HepG2 (cell line): ENCODE results near the gene PIP5K1C. TPM values are rescaled to one million over a fixed set of nuclear protein-coding genes. Genes with fewer than 3 reads are reported as not detected.

ENCODE experiments used
- BCL3 ChIP-seq: sonication (generic); formaldehyde crosslinking; IDR thresholded peaks from 2 replicates; pipeline ENCODE4 v1.5.1; 2020; ENCODE audit warnings: mild to moderate bottlenecking, missing genetic modification reagents, moderate library complexity
- CHCHD3 ChIP-seq: sonication (generic); formaldehyde crosslinking; IDR thresholded peaks from 2 replicates; pipeline ENCODE4 v1.8.0; 2022; ENCODE audit warnings: mild to moderate bottlenecking, missing genetic modification reagents, moderate library complexity
- CHD2 ChIP-seq: IDR thresholded peaks from 2 replicates; pipeline ENCODE4 v1.6.1; 2011; ENCODE audit warnings: low read depth, low read length, improper control_type of control experiment
- HDAC2 ChIP-seq: sonication (generic); formaldehyde crosslinking; IDR thresholded peaks from 2 replicates; pipeline ENCODE4 v1.4.0; 2020; ENCODE audit warnings: missing genetic modification reagents
- HNF1B ChIP-seq: sonication (generic); formaldehyde crosslinking; IDR thresholded peaks from 2 replicates; pipeline ENCODE4 v1.5.1; 2020; ENCODE audit warnings: mild to moderate bottlenecking, moderate library complexity, missing genetic modification reagents
- HNRNPL ChIP-seq: fragments of 200-400 bp; formaldehyde crosslinking; IDR thresholded peaks from 2 replicates; pipeline ENCODE4 v1.6.1; 2017; ENCODE audit warnings: mild to moderate bottlenecking, low read depth, low read length
- MED13 ChIP-seq: sonication (generic); formaldehyde crosslinking; IDR thresholded peaks from 2 replicates; pipeline ENCODE4 v1.5.0; 2020; ENCODE audit warnings: missing genetic modification reagents
- MEF2D ChIP-seq: sonication (generic); formaldehyde crosslinking; IDR thresholded peaks from 2 replicates; pipeline ENCODE4 v1.5.1; 2020; ENCODE audit warnings: mild to moderate bottlenecking, missing genetic modification reagents
- NR2F1 ChIP-seq, 2 experiments: fragments of 450-650 bp in 1 of 2; formaldehyde crosslinking in 1 of 2; IDR thresholded peaks; 2 replicates each; pipeline versions ENCODE4 v1.5.0 to v1.6.1; 2016 to 2020; ENCODE audit warnings: mild to moderate bottlenecking in 1 of 2, missing compliant biosample characterization in 1 of 2, missing genetic modification reagents in 1 of 2, moderate library complexity in 1 of 2
- PHF5A ChIP-seq: IDR thresholded peaks from one replicate; pipeline ENCODE4 v1.6.1; 2018; ENCODE audit warnings: low read depth, missing genetic modification reagents; ENCODE audit not compliant: unreplicated experiment
- RFXANK ChIP-seq: IDR thresholded peaks from 2 replicates; pipeline ENCODE4 v1.6.1; 2016
- SMYD3 ChIP-seq: sonication (generic); formaldehyde crosslinking; IDR thresholded peaks from 2 replicates; pipeline ENCODE4 v1.8.1; 2023; ENCODE audit warnings: mild to moderate bottlenecking, missing genetic modification reagents
- STAG1 ChIP-seq: sonication (generic); formaldehyde crosslinking; IDR thresholded peaks from 2 replicates; pipeline ENCODE4 v1.4.0; 2020; ENCODE audit warnings: missing genetic modification reagents
- TBX3 ChIP-seq: fragments of 450-650 bp; IDR thresholded peaks from 2 replicates; pipeline ENCODE4 v1.6.1; 2017; ENCODE audit warnings: antibody characterized with exemption, mild to moderate bottlenecking, inconsistent platforms, borderline replicate concordance
- TCF7L2 ChIP-seq: IDR thresholded peaks from 2 replicates; pipeline ENCODE4 v1.6.1; 2011; ENCODE audit warnings: mild to moderate bottlenecking, low read depth, low read length, moderate library complexity
- TFE3 ChIP-seq: IDR thresholded peaks from 2 replicates; pipeline ENCODE4 v1.6.1; 2016
- TRIM22 ChIP-seq: fragments of 450-650 bp; IDR thresholded peaks from 2 replicates; pipeline ENCODE4 v1.6.1; 2017
- ZBTB49 ChIP-seq: sonication (generic); formaldehyde crosslinking; IDR thresholded peaks from 2 replicates; pipeline ENCODE4 v1.4.0; 2020; ENCODE audit warnings: missing genetic modification reagents, borderline replicate concordance
- ZNF24 ChIP-seq: fragments of 450-650 bp; IDR thresholded peaks from 2 replicates; pipeline ENCODE4 v1.6.1; 2017; ENCODE audit warnings: antibody characterized with exemption, mild to moderate bottlenecking
- ZNF263 ChIP-seq: sonication (generic); formaldehyde crosslinking; IDR thresholded peaks from 2 replicates; pipeline ENCODE4 v1.4.0; 2020; ENCODE audit warnings: missing genetic modification reagents
- ZNF333 ChIP-seq: sonication (generic); formaldehyde crosslinking; IDR thresholded peaks from 2 replicates; pipeline ENCODE4 v1.4.0; 2020; ENCODE audit warnings: mild to moderate bottlenecking, missing genetic modification reagents, borderline replicate concordance
- ZNF558 ChIP-seq: sonication (generic); formaldehyde crosslinking; IDR thresholded peaks from 2 replicates; pipeline ENCODE4 v1.9.0; 2022; ENCODE audit warnings: mild to moderate bottlenecking, missing genetic modification reagents, borderline replicate concordance
- ZNF572 ChIP-seq: sonication (generic); formaldehyde crosslinking; IDR thresholded peaks from 2 replicates; pipeline ENCODE4 v1.5.1; 2020; ENCODE audit warnings: mild to moderate bottlenecking, missing genetic modification reagents
- polyA plus RNA-seq, 8 experiments: library from polyadenylated mRNA; depleted of rRNA in 3 of 8; stranded (reverse) in 7 of 8; unstranded in 1 of 8; fragments of >200 nt; fragmentation: Illumina TruSeq in 4 of 8; extraction: Trizol in 4 of 8; gene quantifications; 2 replicates each; pipeline versions ENCODE4 v1.2.1 to v1.2.3, GENCODE V29; 2011 to 2016; ENCODE audit warnings: low read depth in 4 of 8, missing spikeins in 1 of 8, mixed read lengths in 1 of 8; ENCODE audit not compliant: insufficient read depth in 1 of 8
- total RNA-seq, 5 experiments: library from RNA; depleted of rRNA; stranded (reverse); fragments of >200 nt; fragmentation: Illumina TruSeq; extraction: Trizol; gene quantifications; 2 replicates each; pipeline ENCODE4 v1.2.3, GENCODE V29; 2016; ENCODE audit warnings: low read depth in 1 of 5

The PIP5K1C gene
- total and polyA plus RNA-seq, 2 of the 13 experiments (the other 11 are each of a cell fraction or from before 2014, with no cell fraction given), result 3.6 to 4.3 TPM

- peak; percentile 72; the same call in 1 of the 2 replicates for TF ChIP-seq HNRNPL
- no peak for TF ChIP-seq ZNF24
- TF ChIP-seq ZNF572 (CRISPR knock-in tag), result peak; percentile 93
- 0 out of 2 replicates have a peak, but pooled peaks have one; percentile 11 for TF ChIP-seq ZNF263 (CRISPR knock-in tag)
- TF ChIP-seq CHCHD3 (CRISPR knock-in tag), result no peak
- TF ChIP-seq ZBTB49 (CRISPR knock-in tag), result no peak
- TF ChIP-seq TBX3, result peak; percentile 91; the same call in 1 of the 2 replicates
- 0 out of 2 replicates have a peak, but pooled peaks have one; percentile 20 for TF ChIP-seq CHD2
- no peak for TF ChIP-seq TRIM22
- TF ChIP-seq STAG1 (CRISPR knock-in tag), result peak; percentile 10; the same call in 1 of the 2 replicates
- TF ChIP-seq BCL3 (CRISPR knock-in tag), result no peak
- TF ChIP-seq TCF7L2, result no peak
- TF ChIP-seq SMYD3 (CRISPR knock-in tag), result no peak
- TF ChIP-seq TFE3 (CRISPR knock-in tag), result peak; percentile 59; the same call in 1 of the 2 replicates
- TF ChIP-seq PHF5A (CRISPR knock-in tag), result peak; percentile 86
- peak; percentile 94 for TF ChIP-seq HNF1B (CRISPR knock-in tag)
- TF ChIP-seq ZNF333 (CRISPR knock-in tag), result 0 out of 2 replicates have a peak, but pooled peaks have one; percentile 36
- TF ChIP-seq ZNF558, result no peak
- peak; percentile 94 for TF ChIP-seq HDAC2
- 0 out of 4 replicates have a peak, but pooled peaks of 1 of the 2 experiments have one; percentile 23 for TF ChIP-seq NR2F1 (CRISPR knock-in tag; IDR thresholded peaks at IDR 0.05)
- TF ChIP-seq MEF2D (CRISPR knock-in tag), result no peak; the same call in 1 of the 2 replicates
- TF ChIP-seq RFXANK (CRISPR knock-in tag), result 0 out of 2 replicates have a peak, but pooled peaks have one; percentile 47
- TF ChIP-seq MED13 (CRISPR knock-in tag), result 0 out of 2 replicates have a peak, but pooled peaks have one; percentile 26
Observed at GRCh38 chr19:3710265-3710812, 10.1 kb upstream of the PIP5K1C start (continued).
